Lower lobe of right lung (tissue), 2 donors: ENCODE measurements around the gene TMEM80. TPM values are rescaled to one million over a fixed set of nuclear protein-coding genes. Genes with fewer than 3 reads are reported as not detected.

Source experiments
- ATAC-seq, 2 donors: fragments of 200-7000 bp; cut with Tn5 transposase; one replicate each; pipeline ENCODE4 v1.9.1; 2020 to 2022; ENCODE audit warnings: mild to moderate bottlenecking in 2 of 2, moderate library complexity in 2 of 2
- DNase-seq: peaks from one replicate; pipeline ENCODE4 v3.0.0-alpha.2; 2020
- H3K27ac ChIP-seq: fragments of 200-600 bp; one replicate; pipeline ENCODE4 v1.8.0; 2022
- H3K27me3 ChIP-seq: fragments of 200-600 bp; one replicate; pipeline ENCODE4 v1.8.0; 2022; ENCODE audit warnings: low read depth
- H3K36me3 ChIP-seq: fragments of 200-600 bp; one replicate; pipeline ENCODE4 v1.8.0; 2022; ENCODE audit warnings: mild to moderate bottlenecking
- H3K4me1 ChIP-seq: fragments of 200-600 bp; one replicate; pipeline ENCODE4 v1.8.0; 2022
- H3K4me3 ChIP-seq: fragments of 200-600 bp; one replicate; pipeline ENCODE4 v1.8.0; 2022; ENCODE audit warnings: mild to moderate bottlenecking
- H3K9me3 ChIP-seq: fragments of 200-600 bp; one replicate; pipeline ENCODE4 v1.8.0; 2022
- CTCF ChIP-seq: fragments of 200-600 bp; IDR thresholded peaks from one replicate; pipeline ENCODE4 v1.8.0; 2022; ENCODE audit warnings: antibody characterized with exemption, mild to moderate bottlenecking
- intact Hi-C: fragments of 100-400 bp; cut with DNase I; formaldehyde crosslinking; loops from one replicate; pipeline ENCODE4 v1.11.0; 2022
- total RNA-seq: library from RNA; stranded (reverse); fragmentation: NEBNext Ultra II Directional; extraction: Animal tissue kit (Norgen Biotek cat#: 25700); gene quantifications from one replicate; pipeline ENCODE4 v1.2.1, GENCODE V29; 2021
- donor health status: DM: no; HTN: yes; CAD: no; lungs with severe emphysema.

Gene TMEM80
- total RNA-seq, 1 donor from 2014 or later: 33.9 TPM

DNA sequence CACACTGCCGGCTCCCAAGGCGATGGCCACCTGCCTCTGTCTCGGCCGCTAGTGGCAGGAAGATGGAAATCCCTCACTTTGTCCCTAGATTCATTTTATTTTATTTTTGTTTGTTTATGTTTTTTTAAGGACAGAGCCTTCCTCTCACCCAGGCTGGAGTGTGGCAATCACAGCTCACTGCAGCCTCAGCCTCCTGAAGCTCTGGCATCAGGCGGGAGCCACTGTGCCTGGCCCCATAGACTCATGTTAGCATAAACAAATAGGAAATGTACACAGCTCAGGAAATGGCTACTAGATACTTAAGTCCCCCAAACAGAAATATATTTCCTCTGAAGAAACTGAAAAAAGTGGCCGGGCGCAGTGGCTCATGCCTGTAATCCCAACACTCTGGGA lies 3.5 kb downstream of the TMEM80 start:
- H3K27me3 ChIP-seq: no peaks in the 10 kb centered on the region
- no peak for ATAC-seq
- no peak overlapping the region for H3K4me3 ChIP-seq
- no peak for TF ChIP-seq CTCF
- intact Hi-C loops: no loop called here
- DNase-seq: no peak
- no peak overlapping the region for H3K27ac ChIP-seq
- H3K9me3 ChIP-seq: no peaks in the 10 kb centered on the region
- peaks cover 25% of the 10 kb centered on the region for H3K36me3 ChIP-seq
- peaks cover 48% of the 10 kb centered on the region for H3K4me1 ChIP-seq

- no peak for ATAC-seq
- H3K4me1 ChIP-seq: peaks cover 54% of the 10 kb centered on the region
These were observed 4.1 kb downstream of the TMEM80 start for GRCh38 chr11:699753-700152.

GRCh38 chr11:701741-702461 lies 6.3 kb downstream of the TMEM80 start:
- DNase-seq (no peak), ATAC-seq (no peak)
- peak overlapping the region; percentile 68 for H3K27ac ChIP-seq
- TF ChIP-seq CTCF: no peak
- peaks cover 25% of the 10 kb centered on the region for H3K36me3 ChIP-seq
- peaks cover 16% of the 10 kb centered on the region for H3K27me3 ChIP-seq
- peaks cover 65% of the 10 kb centered on the region for H3K4me1 ChIP-seq
- intact Hi-C loops: no loop called here
- H3K4me3 ChIP-seq: no peak overlapping the region
- H3K9me3 ChIP-seq: no peaks in the 10 kb centered on the region

More at GRCh38 chr11:699753-700152, 4.1 kb downstream of the TMEM80 start:
- no peak overlapping the region for H3K27ac ChIP-seq
- H3K4me3 ChIP-seq: no peak overlapping the region
- intact Hi-C loops: no loop called here
- no peaks in the 10 kb centered on the region for H3K27me3 ChIP-seq
- no peaks in the 10 kb centered on the region for H3K9me3 ChIP-seq
- DNase-seq: no peak
- no peak for TF ChIP-seq CTCF
- peaks cover 25% of the 10 kb centered on the region for H3K36me3 ChIP-seq

DNA sequence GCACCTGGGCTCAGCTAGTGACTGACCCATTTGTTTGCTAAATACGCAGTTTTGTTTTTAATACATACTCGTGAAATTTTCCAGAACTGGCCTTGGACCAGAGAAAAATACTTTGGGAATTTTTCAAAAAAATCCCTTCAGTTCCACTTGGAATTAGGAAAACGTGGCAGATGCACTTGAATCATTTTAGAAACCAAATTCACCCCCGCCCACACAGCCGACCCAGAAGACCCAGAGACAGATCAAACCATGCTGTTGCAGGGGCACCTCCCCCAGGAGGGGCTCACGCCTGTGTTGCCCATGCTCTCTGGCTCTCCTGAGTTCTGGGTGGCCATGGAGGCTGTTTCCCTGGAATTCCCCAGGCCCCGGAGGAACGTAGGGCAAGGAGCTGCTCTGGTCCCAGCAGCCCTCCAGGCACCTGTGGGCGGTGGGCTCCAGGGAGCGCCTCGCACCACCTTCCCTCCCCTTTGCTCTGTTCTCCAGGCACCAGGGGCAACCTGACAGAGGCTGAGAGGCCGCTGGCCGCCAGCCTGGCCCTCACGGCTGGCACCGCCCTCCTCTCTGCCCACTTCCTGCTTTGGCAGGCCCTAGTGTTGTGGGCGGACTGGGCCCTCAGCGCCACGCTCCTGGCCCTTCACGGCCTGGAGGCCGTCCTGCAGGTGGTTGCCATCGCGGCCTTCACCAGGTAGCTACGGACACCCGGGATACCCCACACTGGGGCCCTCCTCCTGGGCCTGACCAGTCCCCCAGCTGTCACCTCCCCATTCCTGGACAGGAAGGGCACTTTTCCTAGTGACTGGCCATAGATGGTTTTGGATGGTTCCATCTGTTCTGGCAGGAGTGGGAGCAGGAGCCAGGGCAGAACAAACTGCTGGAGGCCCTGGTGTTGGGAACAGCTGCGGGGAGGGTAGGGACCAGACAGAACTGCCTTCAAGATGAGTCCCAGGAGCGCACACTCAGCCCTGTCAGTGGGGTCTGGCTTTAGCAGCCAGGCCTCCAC lies 7.1 kb downstream of the TMEM80 start:
- intact Hi-C loops: no loop called here
- DNase-seq: peak; percentile 91

More for the DNA sequence above, 7.1 kb downstream of the TMEM80 start:
- Histone ChIP-seq H3K27me3 (peaks cover 24% of the 10 kb centered on the region), H3K4me3 (peak overlapping the region; percentile 0), H3K4me1 (peaks cover 65% of the 10 kb centered on the region), H3K9me3 (no peaks in the 10 kb centered on the region), H3K36me3 (peaks cover 25% of the 10 kb centered on the region), H3K27ac (peak overlapping the region; percentile 68)
- no peak for TF ChIP-seq CTCF
- ATAC-seq: peak; percentile 69 to 70
